Cardiac muscle cell (in vitro differentiated cells and primary cell): ENCODE data around the gene SPON2. TPM values are rescaled to one million over a fixed set of nuclear protein-coding genes. Genes with fewer than 3 reads are reported as not detected.

Source experiments
- DNase-seq, 2 donors: peaks; one replicate each; pipeline versions ENCODE4 v3.0.0 to v3.0.0-alpha.2; 2010 to 2017; ENCODE audit warnings: low read depth in 1 of 2, low spot score in 1 of 2
- H3K27ac ChIP-seq: fragments of 200-600 bp; sonication (generic); 2 replicates; pipeline ENCODE4 v1.5.1; 2016
- H3K27me3 ChIP-seq: fragments of 200-600 bp; sonication (generic); 2 replicates; pipeline ENCODE4 v1.6.0; 2016; ENCODE audit warnings: control low read depth
- H3K36me3 ChIP-seq: fragments of 200-600 bp; sonication (generic); 2 replicates; pipeline ENCODE4 v1.5.1; 2016; ENCODE audit warnings: control low read depth
- H3K4me1 ChIP-seq: fragments of 200-600 bp; sonication (generic); 2 replicates; pipeline ENCODE4 v1.8.1; 2017; ENCODE audit warnings: low read depth, mild to moderate bottlenecking, mixed run types
- H3K4me3 ChIP-seq: fragments of 200-600 bp; sonication (generic); 2 replicates; pipeline ENCODE4 v1.5.1; 2016; ENCODE audit warnings: mild to moderate bottlenecking
- H3K9me3 ChIP-seq: fragments of 200-600 bp; sonication (generic); 2 replicates; pipeline ENCODE4 v1.5.1; 2017; ENCODE audit warnings: low read depth, mild to moderate bottlenecking, control low read depth
- polyA plus RNA-seq: library from polyadenylated mRNA; unstranded; fragments of >200 nt; fragmentation: Nextera tagmentation; extraction: Ambion mirVana; gene quantifications from 2 replicates; pipeline ENCODE4 v1.2.1, GENCODE V29; 2016
- total RNA-seq: library from RNA; depleted of rRNA; stranded (reverse); fragments of >200 nt; gene quantifications from 2 replicates; pipeline ENCODE4 v1.2.3, GENCODE V29; 2016
- TF ChIP-seq, protein P1 (sequence below): IDR thresholded peaks from 2 replicates; pipeline ENCODE4 v1.5.1; 2012; ENCODE audit warnings: low read depth, mild to moderate bottlenecking, low read length

The SPON2 gene
- total and polyA plus RNA-seq, 2 experiments from 2014 or later = 0.12 to 0.98 TPM

GRCh38 chr4:1193206-1194009, 21.0 kb upstream of the SPON2 start:
- TF ChIP-seq, protein P1, sequence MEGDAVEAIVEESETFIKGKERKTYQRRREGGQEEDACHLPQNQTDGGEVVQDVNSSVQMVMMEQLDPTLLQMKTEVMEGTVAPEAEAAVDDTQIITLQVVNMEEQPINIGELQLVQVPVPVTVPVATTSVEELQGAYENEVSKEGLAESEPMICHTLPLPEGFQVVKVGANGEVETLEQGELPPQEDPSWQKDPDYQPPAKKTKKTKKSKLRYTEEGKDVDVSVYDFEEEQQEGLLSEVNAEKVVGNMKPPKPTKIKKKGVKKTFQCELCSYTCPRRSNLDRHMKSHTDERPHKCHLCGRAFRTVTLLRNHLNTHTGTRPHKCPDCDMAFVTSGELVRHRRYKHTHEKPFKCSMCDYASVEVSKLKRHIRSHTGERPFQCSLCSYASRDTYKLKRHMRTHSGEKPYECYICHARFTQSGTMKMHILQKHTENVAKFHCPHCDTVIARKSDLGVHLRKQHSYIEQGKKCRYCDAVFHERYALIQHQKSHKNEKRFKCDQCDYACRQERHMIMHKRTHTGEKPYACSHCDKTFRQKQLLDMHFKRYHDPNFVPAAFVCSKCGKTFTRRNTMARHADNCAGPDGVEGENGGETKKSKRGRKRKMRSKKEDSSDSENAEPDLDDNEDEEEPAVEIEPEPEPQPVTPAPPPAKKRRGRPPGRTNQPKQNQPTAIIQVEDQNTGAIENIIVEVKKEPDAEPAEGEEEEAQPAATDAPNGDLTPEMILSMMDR = no peak
- H3K27ac ChIP-seq = no peak overlapping the region

DNA sequence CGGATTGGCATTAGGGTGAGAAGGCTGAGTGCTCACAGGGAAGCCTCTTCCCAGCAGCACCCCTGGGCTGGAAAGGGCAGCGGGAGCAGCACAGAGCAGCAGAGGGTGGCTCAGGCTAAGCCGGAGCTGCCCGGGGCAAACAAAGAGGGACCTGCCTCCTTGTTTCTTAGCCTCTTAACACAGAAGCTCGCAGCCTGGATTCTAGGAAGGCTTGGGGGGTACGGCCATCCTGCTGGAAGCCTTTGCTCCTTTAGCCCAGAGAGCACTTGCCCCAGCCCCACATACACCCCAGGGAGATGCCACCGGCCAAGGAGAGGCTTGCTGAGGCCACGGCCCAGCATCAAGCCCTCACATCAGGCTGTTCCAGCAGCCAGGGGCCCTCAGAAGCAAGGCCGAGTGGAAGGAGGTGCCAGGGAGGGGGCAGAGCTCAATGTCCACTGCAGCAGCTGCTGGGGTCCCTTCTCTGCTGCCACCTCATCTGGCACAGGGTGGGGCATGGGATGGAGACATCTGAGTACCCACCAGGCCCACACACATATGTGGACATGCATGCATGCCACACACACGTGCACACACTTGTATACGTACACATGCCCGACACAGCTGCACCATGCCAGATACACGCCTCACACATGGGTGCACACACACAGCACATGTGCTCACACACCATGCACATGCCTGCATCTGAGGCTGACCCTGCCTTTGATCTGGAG, 20.3 kb upstream of the SPON2 start:
- TF ChIP-seq, protein P1 = no peak
- H3K27ac ChIP-seq = no peak overlapping the region
- H3K27me3 ChIP-seq = no peaks in the 10 kb centered on the region
- no peaks in the 10 kb centered on the region for H3K9me3 ChIP-seq
- DNase-seq = no peak
- no peaks in the 10 kb centered on the region for H3K4me1 ChIP-seq
- no peaks in the 10 kb centered on the region for H3K36me3 ChIP-seq
- H3K4me3 ChIP-seq = no peak overlapping the region

More at GRCh38 chr4:1193206-1194009, 21.0 kb upstream of the SPON2 start:
- Histone ChIP-seq H3K9me3 (no peaks in the 10 kb centered on the region), H3K36me3 (no peaks in the 10 kb centered on the region), H3K27me3 (no peaks in the 10 kb centered on the region), H3K4me1 (no peaks in the 10 kb centered on the region), H3K4me3 (no peak overlapping the region)
- peak in 1 of 2 donors; percentile 26 for DNase-seq

- DNase-seq = peak in 1 of 2 donors; percentile 98
- no peaks in the 10 kb centered on the region for H3K27me3 ChIP-seq
- H3K9me3 ChIP-seq = no peaks in the 10 kb centered on the region
- no peak overlapping the region for H3K4me3 ChIP-seq
- no peak overlapping the region for H3K27ac ChIP-seq
- no peaks in the 10 kb centered on the region for H3K36me3 ChIP-seq
- TF ChIP-seq, protein P1 = no peak
- H3K4me1 ChIP-seq = no peaks in the 10 kb centered on the region
Measured at GRCh38 chr4:1192091-1192492, 19.7 kb upstream of the SPON2 start.

- no peaks in the 10 kb centered on the region for H3K36me3 ChIP-seq
- no peaks in the 10 kb centered on the region for H3K4me1 ChIP-seq
- no peak overlapping the region for H3K27ac ChIP-seq
- no peak for DNase-seq
- no peaks in the 10 kb centered on the region for H3K27me3 ChIP-seq
- H3K4me3 ChIP-seq = no peak overlapping the region
- TF ChIP-seq, protein P1 = no peak
- H3K9me3 ChIP-seq = no peaks in the 10 kb centered on the region
Measured at GRCh38 chr4:1191621-1192020, 19.2 kb upstream of the SPON2 start.

DNA sequence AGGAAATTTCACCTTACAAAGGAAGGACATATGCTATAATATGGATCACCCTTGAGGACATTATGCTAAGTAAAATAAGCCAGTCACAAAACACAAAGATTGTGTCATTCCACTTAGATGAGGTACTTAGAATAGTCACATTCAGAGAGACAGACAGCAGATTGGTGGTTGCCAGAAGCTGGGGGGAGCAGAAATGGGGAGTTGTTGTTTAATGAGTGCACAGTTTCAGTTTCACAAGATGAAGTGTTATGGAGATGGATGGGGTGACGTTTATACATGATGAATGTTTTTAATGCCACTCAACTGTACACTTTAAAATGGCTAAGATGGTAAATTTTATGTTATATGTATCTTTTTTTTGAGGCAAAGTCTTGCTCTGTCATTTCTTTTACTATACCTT, 14.8 kb upstream of the SPON2 start:
- Histone ChIP-seq H3K36me3 (no peaks in the 10 kb centered on the region), H3K4me3 (no peak overlapping the region), H3K27ac (no peak overlapping the region), H3K27me3 (no peaks in the 10 kb centered on the region), H3K4me1 (no peaks in the 10 kb centered on the region), H3K9me3 (no peaks in the 10 kb centered on the region)
- no peak for DNase-seq
- TF ChIP-seq, protein P1 = no peak
